ENCODE results near the gene GNG7.

Gene GNG7

GRCh38 chr19:2703691-2704216, 1.3 kb upstream of the GNG7 start:
- no peaks in the 10 kb centered on the region for H3K27me3 ChIP-seq (ENCODE audit: insufficient read depth, low read length, poor library complexity)
- H3K9me3 ChIP-seq (ENCODE audit: insufficient read depth, low read length, severe bottlenecking), result no peaks in the 10 kb centered on the region
- no peak overlapping the region for H3K4me3 ChIP-seq (ENCODE audit: low read depth in 1 of 2, low read length in 2 of 2)
- no peak for ATAC-seq (ENCODE audit: insufficient read depth, low read depth)
- H3K9ac ChIP-seq (ENCODE audit: low read depth, low read length), result no peak overlapping the region
- no peak overlapping the region for H2AFZ ChIP-seq (ENCODE audit: low read depth, low read length)
- TF ChIP-seq CTCF (IDR thresholded peaks at IDR 0.05; ENCODE audit: borderline replicate concordance, extremely low read depth, low read length, poor library complexity, severe bottlenecking) (no peak), EZH2 (IDR thresholded peaks at IDR 0.05; ENCODE audit: borderline replicate concordance, low read depth, low read length, severe bottlenecking) (no peak)
- no peaks in the 10 kb centered on the region; the same call in 1 of the 2 replicates for H4K20me1 ChIP-seq (ENCODE audit: insufficient read depth, low read length)
- no peaks in the 10 kb centered on the region for H3K36me3 ChIP-seq (ENCODE audit: insufficient read depth, low read length)
- no peak for DNase-seq
- H3K79me2 ChIP-seq (ENCODE audit: insufficient read depth, low read length), result no peaks in the 10 kb centered on the region
- H3K27ac ChIP-seq (ENCODE audit: low read length), result no peak overlapping the region
- H3K4me2 ChIP-seq (ENCODE audit: insufficient read depth, low read length), result no peak overlapping the region
- no peaks in the 10 kb centered on the region for H3K4me1 ChIP-seq (ENCODE audit: insufficient read depth, low read length)

- Histone ChIP-seq H3K36me3 (ENCODE audit: insufficient read depth, low read length) (no peaks in the 10 kb centered on the region), H3K27me3 (ENCODE audit: insufficient read depth, low read length, poor library complexity) (no peaks in the 10 kb centered on the region), H3K4me3 (ENCODE audit: low read depth in 1 of 2, low read length in 2 of 2) (no peak overlapping the region), H3K4me2 (ENCODE audit: insufficient read depth, low read length) (no peak overlapping the region), H3K9ac (ENCODE audit: low read depth, low read length) (no peak overlapping the region), H3K27ac (ENCODE audit: low read length) (no peak overlapping the region), H3K4me1 (ENCODE audit: insufficient read depth, low read length) (no peaks in the 10 kb centered on the region), H4K20me1 (ENCODE audit: insufficient read depth, low read length) (no peaks in the 10 kb centered on the region; the same call in 1 of the 2 replicates), H3K79me2 (ENCODE audit: insufficient read depth, low read length) (no peaks in the 10 kb centered on the region), H3K9me3 (ENCODE audit: insufficient read depth, low read length, severe bottlenecking) (no peaks in the 10 kb centered on the region), H2AFZ (ENCODE audit: low read depth, low read length) (no peak overlapping the region)
- ATAC-seq (ENCODE audit: insufficient read depth, low read depth) (no peak), DNase-seq (no peak)
- no peak for TF ChIP-seq EZH2 (IDR thresholded peaks at IDR 0.05; ENCODE audit: borderline replicate concordance, low read depth, low read length, severe bottlenecking)
- TF ChIP-seq CTCF (IDR thresholded peaks at IDR 0.05; ENCODE audit: borderline replicate concordance, extremely low read depth, low read length, poor library complexity, severe bottlenecking), result no peak
Measured at GRCh38 chr19:2703077-2703437, 563 bp upstream of the GNG7 start.

GRCh38 chr19:2701361-2702169, 929 bp downstream of the GNG7 start:
- no peaks in the 10 kb centered on the region for H3K79me2 ChIP-seq (ENCODE audit: insufficient read depth, low read length)
- H3K9ac ChIP-seq (ENCODE audit: low read depth, low read length), result no peak overlapping the region
- no peaks in the 10 kb centered on the region for H3K27me3 ChIP-seq (ENCODE audit: insufficient read depth, low read length, poor library complexity)
- no peaks in the 10 kb centered on the region for H3K36me3 ChIP-seq (ENCODE audit: insufficient read depth, low read length)
- no peak overlapping the region for H3K27ac ChIP-seq (ENCODE audit: low read length)
- no peaks in the 10 kb centered on the region for H3K9me3 ChIP-seq (ENCODE audit: insufficient read depth, low read length, severe bottlenecking)
- no peak overlapping the region for H3K4me3 ChIP-seq (ENCODE audit: low read depth in 1 of 2, low read length in 2 of 2)
- H4K20me1 ChIP-seq (ENCODE audit: insufficient read depth, low read length), result no peaks in the 10 kb centered on the region; the same call in 1 of the 2 replicates
- ATAC-seq (ENCODE audit: insufficient read depth, low read depth) (no peak), DNase-seq (no peak)
- no peak for TF ChIP-seq CTCF (IDR thresholded peaks at IDR 0.05; ENCODE audit: borderline replicate concordance, extremely low read depth, low read length, poor library complexity, severe bottlenecking)
- no peak for TF ChIP-seq EZH2 (IDR thresholded peaks at IDR 0.05; ENCODE audit: borderline replicate concordance, low read depth, low read length, severe bottlenecking)
- no peak overlapping the region for H3K4me2 ChIP-seq (ENCODE audit: insufficient read depth, low read length)
- H2AFZ ChIP-seq (ENCODE audit: low read depth, low read length), result no peak overlapping the region
- H3K4me1 ChIP-seq (ENCODE audit: insufficient read depth, low read length), result no peaks in the 10 kb centered on the region
